HCT116 (cell line): Measurements from ENCODE around the gene TPM3. TPM values are rescaled to one million over a fixed set of nuclear protein-coding genes. Genes with fewer than 3 reads are reported as not detected.
A peak's percentile ranks its signal among the peaks of the same experiment; 100 is the strongest.

Source experiments
- ATAC-seq: fragments of 200-7000 bp; cut with Tn5 transposase; 2 replicates; pipeline ENCODE4 v1.9.1; 2020; ENCODE audit warnings: mild to moderate bottlenecking, moderate library complexity
- BruUV-seq: library from RNA; stranded (reverse); fragments of 400-500 nt; replicated peaks from 2 replicates; lab custom pipeline; 2021; lab: Mats Ljungman, UMichigan
- CTCF ChIA-PET: fragments of 300-600 bp; sonication (Branson Sonifier 250); formaldehyde crosslinking; loops from one replicate; lab custom pipeline; 2021; ENCODE audit warnings: antibody characterized with exemption; lab: Charles Lee
- POLR2A ChIA-PET: fragments of 300-600, 350-600 bp; sonication (Branson Sonifier 250); formaldehyde crosslinking; loops from one replicate; lab custom pipeline; 2021; ENCODE audit warnings: antibody characterized with exemption; lab: Charles Lee
- RAD21 ChIA-PET, 2 experiments: fragments of 300-600 bp; sonication (Branson Sonifier 250); formaldehyde crosslinking; loops; one replicate each; lab custom pipeline; 2023; ENCODE audit warnings: low total read pairs in 2 of 2; ENCODE audit not compliant: uncharacterized antibody in 2 of 2, unreplicated experiment in 2 of 2, low non-redundant PET in 1 of 2; lab: Charles Lee
- DNase-seq: peaks from one replicate; pipeline ENCODE4 v3.0.0-alpha.2; 2010; ENCODE audit warnings: low read depth, low spot score
- H2AFZ ChIP-seq: fragments of 200-600 bp; shearing (Covaris generic), sonication (generic); 2 replicates; pipeline ENCODE4 v1.6.1; 2017; ENCODE audit warnings: low read depth, mixed run types, mixed read lengths, antibody characterized with exemption, low read length; ENCODE audit not compliant: poor library complexity, severe bottlenecking
- H3K27ac ChIP-seq: 2 replicates; pipeline ENCODE4 v1.5.1; 2012; ENCODE audit warnings: low read depth, low read length
- H3K27me3 ChIP-seq: fragments of 200-600 bp; sonication (generic); 2 replicates; pipeline ENCODE4 v1.6.1; 2016; ENCODE audit warnings: mixed run types, low read length, mixed read lengths; ENCODE audit not compliant: insufficient read depth
- H3K36me3 ChIP-seq, 2 experiments: fragments of 200-500 bp in 1 of 2; fragments of 200-600 bp in 1 of 2; sonication (Bioruptor generic) in 1 of 2; sonication (generic) in 1 of 2; 2 replicates each; pipeline versions ENCODE4 v1.5.1 to v1.6.1; 2014 to 2016; ENCODE audit warnings: low read length in 2 of 2, inconsistent platforms in 1 of 2, mixed read lengths in 1 of 2, mixed run types in 1 of 2; ENCODE audit not compliant: insufficient read depth in 2 of 2, control insufficient read depth in 1 of 2
- H3K4me1 ChIP-seq, 2 experiments: fragments of 200-600 bp in 1 of 2; sonication (generic) in 1 of 2; 2 replicates each; pipeline versions ENCODE4 v1.5.1 to v1.6.1; 2012 to 2017; ENCODE audit warnings: low read length in 2 of 2, inconsistent platforms in 1 of 2, mild to moderate bottlenecking in 1 of 2, mixed read lengths in 1 of 2, mixed run types in 1 of 2, moderate library complexity in 1 of 2; ENCODE audit not compliant: insufficient read depth in 2 of 2, control insufficient read depth in 1 of 2
- H3K4me2 ChIP-seq: fragments of 200-600 bp; sonication (generic); 2 replicates; pipeline ENCODE4 v1.6.1; 2017; ENCODE audit warnings: mixed run types, low read length, mixed read lengths
- H3K4me3 ChIP-seq, 2 experiments: fragments of 200-600 bp in 1 of 2; sonication (generic) in 1 of 2; replicated peaks in 1 of 2; 2 replicates each; pipeline ENCODE4 v1.5.1; 2011 to 2016; ENCODE audit warnings: low read length in 2 of 2, control low read depth in 1 of 2, low read depth in 1 of 2, mild to moderate bottlenecking in 1 of 2, mixed read lengths in 1 of 2, mixed run types in 1 of 2
- H3K79me2 ChIP-seq: fragments of 200-600 bp; sonication (generic); 2 replicates; pipeline ENCODE4 v1.6.1; 2017; ENCODE audit warnings: mild to moderate bottlenecking, mixed run types, low read length, moderate library complexity, mixed read lengths; ENCODE audit not compliant: insufficient read depth
- H3K9ac ChIP-seq: fragments of 200-600 bp; sonication (generic); 2 replicates; pipeline ENCODE4 v1.6.1; 2016; ENCODE audit warnings: low read length, mixed read lengths
- H3K9me2 ChIP-seq: fragments of 200-600 bp; sonication (generic), shearing (Covaris generic); 2 replicates; pipeline ENCODE4 v1.6.1; 2017; ENCODE audit warnings: mixed run types, mild to moderate bottlenecking, moderate library complexity; ENCODE audit not compliant: insufficient read depth
- H3K9me3 ChIP-seq, 2 experiments: fragments of 200-500 bp in 1 of 2; fragments of 200-600 bp in 1 of 2; sonication (Bioruptor generic) in 1 of 2; sonication (generic) in 1 of 2; 2 replicates each; pipeline ENCODE4 v1.6.1; 2014 to 2017; ENCODE audit warnings: low read length in 2 of 2, mixed read lengths in 2 of 2, inconsistent platforms in 1 of 2, low read depth in 1 of 2, mild to moderate bottlenecking in 1 of 2, mixed run types in 1 of 2, moderate library complexity in 1 of 2; ENCODE audit not compliant: control insufficient read depth in 1 of 2, insufficient read depth in 1 of 2
- H4K20me1 ChIP-seq: fragments of 200-600 bp; sonication (generic), shearing (Covaris generic); 2 replicates; pipeline ENCODE4 v1.6.1; 2017; ENCODE audit warnings: mixed run types, mild to moderate bottlenecking, moderate library complexity; ENCODE audit not compliant: insufficient read depth
- ATF3 ChIP-seq: IDR thresholded peaks from 2 replicates; pipeline ENCODE4 v1.6.1; 2012
- CBX3 ChIP-seq: IDR thresholded peaks from 2 replicates; pipeline ENCODE4 v1.6.1; 2012; ENCODE audit warnings: low read depth
- CTCF ChIP-seq, 3 experiments: fragments of 200-600 bp in 1 of 3; sonication (generic) in 1 of 3; IDR thresholded peaks in 2 of 3; conservative IDR thresholded peaks in 1 of 3; 2 replicates each; pipeline ENCODE4 v1.5.1; 2012 to 2017; ENCODE audit warnings: low read depth in 2 of 3, low read length in 2 of 3, antibody characterized with exemption in 1 of 3, borderline replicate concordance in 1 of 3, control low read depth in 1 of 3, mild to moderate bottlenecking in 1 of 3, mixed read lengths in 1 of 3, mixed run types in 1 of 3, moderate library complexity in 1 of 3; ENCODE audit not compliant: insufficient read depth in 1 of 3
- EGR1 ChIP-seq: IDR thresholded peaks from 2 replicates; pipeline ENCODE4 v1.6.1; 2012; ENCODE audit warnings: low read depth
- EZH2 ChIP-seq: fragments of 200-600 bp; sonication (generic); IDR thresholded peaks from 2 replicates; pipeline ENCODE4 v1.6.1; 2017; ENCODE audit warnings: antibody characterized with exemption, mixed run types
- EZH2phosphoT487 ChIP-seq: fragments of 200-600 bp; IDR thresholded peaks from 2 replicates; pipeline ENCODE4 v1.6.1; 2018; ENCODE audit warnings: antibody characterized with exemption, borderline replicate concordance
- JUND ChIP-seq: IDR thresholded peaks from 2 replicates; pipeline ENCODE4 v1.6.1; 2012
- MAX ChIP-seq: IDR thresholded peaks from 2 replicates; pipeline ENCODE4 v1.6.1; 2012
- RAD21 ChIP-seq: IDR thresholded peaks from 2 replicates; pipeline ENCODE4 v1.6.1; 2012; ENCODE audit warnings: low read depth, mild to moderate bottlenecking
- SP1 ChIP-seq: IDR thresholded peaks from 2 replicates; pipeline ENCODE4 v1.6.1; 2012; ENCODE audit warnings: low read depth
- SRF ChIP-seq: IDR thresholded peaks from 2 replicates; pipeline ENCODE4 v1.6.1; 2012; ENCODE audit warnings: low read depth
- TCF7L2 ChIP-seq: IDR thresholded peaks from 2 replicates; pipeline ENCODE4 v1.7.0; 2011; ENCODE audit warnings: borderline replicate concordance, inconsistent platforms; ENCODE audit not compliant: insufficient read depth, insufficient read length; ENCODE audit errors: extremely low read depth
- YY1 ChIP-seq: IDR thresholded peaks from 2 replicates; pipeline ENCODE4 v1.6.1; 2011; ENCODE audit warnings: low read length, low read depth, moderate library complexity, mild to moderate bottlenecking; ENCODE audit not compliant: insufficient replicate concordance; ENCODE audit errors: extremely low read depth
- ZBTB33 ChIP-seq: IDR thresholded peaks from 2 replicates; pipeline ENCODE4 v1.6.1; 2011; ENCODE audit warnings: mild to moderate bottlenecking, low read length, moderate library complexity; ENCODE audit not compliant: insufficient replicate concordance; ENCODE audit errors: extremely low read depth
- ZFX ChIP-seq: fragments of 450-650 bp; IDR thresholded peaks from 2 replicates; pipeline ENCODE4 v1.6.1; 2017
- ZNF274 ChIP-seq: fragments of 200-500 bp; sonication (Bioruptor generic); IDR thresholded peaks from 2 replicates; pipeline ENCODE4 v1.6.1; 2014; ENCODE audit warnings: mild to moderate bottlenecking, low read depth, low read length, inconsistent platforms
- intact Hi-C: fragments of 100-400 bp; cut with micrococcal nuclease; formaldehyde crosslinking; loops from 2 replicates; pipeline ENCODE4 v1.10.0; 2022
- total RNA-seq: library from RNA; stranded (reverse); gene quantifications from one replicate; pipeline ENCODE4 v1.2.1, GENCODE V29; 2021; ENCODE audit not compliant: unreplicated experiment

Gene TPM3
- total RNA-seq, 1 experiment from 2014 or later, result 457 TPM

GRCh38 chr1:154222918-154223317, 31.0 kb upstream of the TPM3 start:
- Histone ChIP-seq H4K20me1 (peaks cover 13% of the 10 kb centered on the region; the same call in 1 of the 2 replicates), H3K4me2 (peak overlapping the region; percentile 83)
- CTCF ChIA-PET, result no interaction called here

More at GRCh38 chr1:154222918-154223317, 31.0 kb upstream of the TPM3 start:
- DNase-seq (no peak), ATAC-seq (no peak)
- no TSS peak for BruUV-seq
- intact Hi-C loops, result no loop called here
- Histone ChIP-seq H3K4me1 (peaks cover 8 to 20% of the 10 kb centered on the region in 2 experiments; a peak in 3 of 4 replicates), H3K79me2 (peaks cover 94% of the 10 kb centered on the region), H3K9ac (no peak overlapping the region), H2AFZ (no peak overlapping the region), H3K36me3 (peaks cover 14 to 31% of the 10 kb centered on the region in 2 experiments), H3K4me3 (no peak overlapping the region), H3K27me3 (no peaks in the 10 kb centered on the region), H3K27ac (no peak overlapping the region), H3K9me3 (no peaks in the 10 kb centered on the region), H3K9me2 (no peaks in the 10 kb centered on the region)
- TF ChIP-seq ZFX (no peak), SRF (no peak), TCF7L2 (no peak), ZBTB33 (no peak), ZNF274 (no peak), EGR1 (no peak), SP1 (no peak), MAX (no peak), RAD21 (no peak), EZH2phosphoT487 (no peak), JUND (no peak), ATF3 (no peak), CBX3 (no peak), EZH2 (no peak), YY1 (no peak), CTCF (IDR thresholded peaks at IDR 0.05 in 2 of 3, conservative IDR thresholded peaks at IDR 0.05 in 1 of 3; ENCODE audit: borderline replicate concordance in 1 of 3, insufficient read depth in 1 of 3, low read depth in 2 of 3, low read length in 2 of 3) (no peak)
- ChIA-PET RAD21 (no interaction called here), POLR2A (no interaction called here)
